EH (cell line): ENCODE results near the gene TMEM26.

Experiments used
- DNase-seq: peaks from one replicate; pipeline ENCODE4 v3.0.0-alpha.2; 2015; ENCODE audit warnings: low read depth

TMEM26 gene

DNA sequence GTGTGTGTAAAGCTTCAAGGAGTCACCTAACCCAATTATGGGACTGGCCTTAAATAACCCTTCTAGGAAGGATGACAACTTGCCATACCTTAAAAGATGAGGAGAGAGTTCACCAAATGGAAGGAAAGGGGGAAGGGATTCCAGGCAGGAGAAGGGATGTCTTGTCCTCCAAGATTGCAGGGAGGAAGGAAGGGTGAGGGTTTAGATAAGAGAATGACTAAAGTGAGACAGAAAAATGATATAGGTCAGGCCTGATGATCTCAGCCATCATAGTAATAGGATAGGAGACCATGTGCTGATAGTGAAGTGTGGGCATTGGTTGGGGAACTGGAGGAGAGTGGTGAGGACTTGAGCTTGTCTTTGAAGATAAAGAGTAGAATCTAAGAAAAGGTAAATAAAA is 7.7 kb upstream of the TMEM26 start:
- no peak for DNase-seq

DNA sequence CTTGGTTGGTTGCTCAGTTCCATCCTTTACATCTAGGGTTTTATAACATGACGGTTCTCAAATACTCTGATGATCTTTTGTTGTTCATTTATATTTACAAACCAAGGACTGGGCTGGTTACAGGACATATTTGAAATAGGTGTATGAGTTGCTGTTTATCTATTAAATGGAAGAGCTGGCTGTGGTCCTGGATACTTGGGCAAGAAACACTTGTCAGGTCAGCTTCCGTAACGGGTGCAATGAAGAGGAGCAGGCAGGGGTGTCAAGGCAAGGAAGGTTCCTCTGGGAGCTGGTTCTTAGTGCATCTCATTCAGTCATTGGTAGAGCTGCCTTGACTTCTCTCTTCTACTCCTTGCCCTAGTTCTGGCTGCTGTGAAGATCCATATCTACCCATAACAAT is 4.8 kb upstream of the TMEM26 start:
- no peak for DNase-seq

- DNase-seq = peak; percentile 62
Observed at GRCh38 chr10:61456095-61456789, 3.1 kb upstream of the TMEM26 start.

GRCh38 chr10:61455656-61456055 is 2.5 kb upstream of the TMEM26 start:
- no peak for DNase-seq

- DNase-seq = no peak
Observed at GRCh38 chr10:61454541-61454940, 1.4 kb upstream of the TMEM26 start.

DNA sequence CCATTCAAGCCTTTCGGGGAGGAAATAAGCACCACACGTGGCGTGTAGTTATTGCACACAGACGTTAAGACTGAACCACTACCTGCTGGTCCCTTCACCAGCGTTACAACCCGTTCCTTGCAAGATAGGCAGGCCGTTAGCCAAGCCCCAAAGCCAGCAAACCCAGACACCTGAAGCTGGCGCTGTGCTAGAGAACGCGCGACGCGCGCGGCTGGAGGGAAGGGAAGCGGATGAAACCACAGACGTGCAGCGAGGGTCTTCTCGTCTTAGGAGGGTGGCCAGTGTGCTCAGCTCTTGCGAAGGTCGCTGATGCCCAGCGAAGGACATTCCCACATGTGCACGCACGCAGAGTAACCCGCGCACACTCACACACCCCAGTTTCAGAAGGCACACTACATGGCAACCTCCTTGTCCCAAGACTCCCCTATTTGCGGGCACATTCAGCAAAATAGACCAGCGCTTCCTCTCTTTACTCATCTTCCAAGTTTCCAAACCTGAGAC is 980 bp downstream of the TMEM26 start:
- DNase-seq = no peak

- no peak for DNase-seq
Observed at GRCh38 chr10:61451357-61451756, 1.8 kb downstream of the TMEM26 start.

DNA sequence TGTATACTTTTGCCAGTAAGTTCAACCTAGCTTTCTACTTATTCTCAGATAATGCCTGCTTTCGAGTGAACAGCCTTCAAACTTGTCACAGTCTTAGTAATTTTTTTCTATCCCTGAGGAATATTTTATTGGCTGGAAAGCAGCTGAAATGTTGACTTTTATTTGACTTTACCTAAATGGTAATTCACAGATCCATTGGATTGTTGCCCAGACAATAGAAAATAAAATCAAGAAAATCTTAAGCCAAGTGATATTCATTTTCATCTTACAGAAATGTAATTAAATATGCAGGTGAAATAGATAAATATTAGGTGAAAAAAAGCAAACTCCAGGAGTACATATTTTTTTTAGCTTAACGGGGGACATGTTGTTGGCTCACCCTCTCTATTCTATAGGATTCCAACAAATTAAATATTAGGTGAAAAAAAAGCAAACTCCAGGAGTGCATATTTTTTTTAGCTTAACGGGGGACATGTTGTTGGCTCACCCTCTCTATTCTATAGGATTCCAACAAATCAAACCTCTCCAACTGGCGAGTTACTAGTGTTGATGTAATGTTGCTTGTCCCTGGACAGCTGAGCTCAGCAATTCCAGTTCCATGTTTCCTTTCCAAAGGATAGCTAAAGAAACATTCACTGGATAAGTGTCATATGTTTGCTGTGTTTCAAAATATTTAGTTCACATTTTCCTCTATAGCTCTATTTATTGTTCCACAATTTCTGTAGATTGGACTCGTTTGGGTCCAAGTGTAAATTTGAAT is 4.2 kb downstream of the TMEM26 start:
- DNase-seq = no peak

DNA sequence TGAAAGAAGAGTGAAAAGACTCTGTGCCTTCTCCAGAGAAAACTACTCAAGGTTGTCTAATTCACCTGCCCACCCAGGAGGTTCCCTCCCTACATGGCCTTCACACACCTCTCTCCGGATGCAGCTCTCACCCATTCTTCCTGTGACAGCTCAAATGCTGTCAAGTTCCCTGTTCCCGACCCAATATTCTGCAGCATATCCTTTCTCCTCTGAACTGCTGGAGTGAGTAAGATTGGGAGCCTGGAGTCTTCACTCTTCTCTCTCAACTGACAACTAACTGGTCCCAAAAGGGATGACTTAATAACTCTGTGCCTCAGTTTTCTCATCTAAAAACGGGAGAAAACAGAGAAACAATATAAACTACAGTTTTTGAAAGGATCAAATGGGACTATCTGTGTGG is 5.1 kb downstream of the TMEM26 start:
- DNase-seq = no peak

GRCh38 chr10:61439058-61439609 is 14.0 kb downstream of the TMEM26 start:
- DNase-seq = no peak

DNA sequence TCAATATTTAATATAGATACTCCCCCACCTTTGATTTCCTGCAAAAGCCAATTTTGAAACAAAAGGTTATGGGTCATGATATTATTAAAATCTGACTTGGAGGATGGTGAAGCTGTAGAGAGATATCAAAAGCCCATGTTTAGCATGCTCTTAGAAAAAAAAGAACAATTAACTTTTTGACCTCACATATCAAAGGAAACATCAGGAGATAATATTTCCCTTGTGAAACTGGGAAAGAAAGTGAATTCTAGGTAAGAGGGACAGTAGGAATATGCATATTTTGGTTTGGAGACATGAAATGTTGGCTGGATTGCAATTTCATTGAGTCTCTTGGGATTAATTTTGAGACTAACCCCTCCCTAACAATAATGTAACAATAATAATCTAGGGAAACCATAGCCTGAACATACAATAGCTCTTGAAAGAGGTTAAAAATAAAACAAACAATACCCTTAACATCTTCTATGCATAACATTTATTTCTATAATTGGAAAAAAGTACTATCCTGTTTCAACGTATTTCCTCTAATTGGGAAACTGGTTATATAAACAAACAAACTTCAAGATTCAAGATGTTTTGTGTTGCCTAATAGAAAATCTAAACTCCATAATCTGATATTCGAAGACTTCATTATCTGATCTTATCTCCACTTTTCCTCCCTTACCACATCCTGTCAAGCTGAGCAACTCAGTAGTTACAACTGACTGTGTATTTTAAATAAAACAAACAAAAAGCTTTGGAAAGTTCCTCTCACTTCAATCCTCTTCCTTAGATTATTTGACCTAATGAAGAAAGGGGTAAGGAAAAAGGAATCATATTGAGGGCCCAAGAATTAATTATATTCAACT is 14.8 kb downstream of the TMEM26 start:
- DNase-seq = peak; percentile 82

DNA sequence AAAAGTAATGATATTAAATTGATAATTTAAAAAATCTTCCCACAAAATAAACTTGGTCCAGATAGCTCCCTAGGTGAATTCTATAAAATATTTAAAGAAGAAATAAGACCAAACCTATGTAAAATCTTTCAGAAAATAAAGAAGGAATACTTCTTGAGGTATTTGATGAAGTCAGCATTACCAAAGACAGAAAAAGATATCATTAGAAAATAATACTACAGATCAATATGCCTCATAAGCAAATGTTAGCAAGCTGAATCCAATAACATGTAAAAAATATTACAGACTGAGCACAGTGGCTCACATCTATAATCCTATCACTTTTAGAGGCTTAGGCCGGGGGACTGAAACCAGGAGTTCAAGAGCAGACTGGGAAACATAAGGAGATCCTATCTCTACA is 30.0 kb downstream of the TMEM26 start:
- no peak for DNase-seq

DNA sequence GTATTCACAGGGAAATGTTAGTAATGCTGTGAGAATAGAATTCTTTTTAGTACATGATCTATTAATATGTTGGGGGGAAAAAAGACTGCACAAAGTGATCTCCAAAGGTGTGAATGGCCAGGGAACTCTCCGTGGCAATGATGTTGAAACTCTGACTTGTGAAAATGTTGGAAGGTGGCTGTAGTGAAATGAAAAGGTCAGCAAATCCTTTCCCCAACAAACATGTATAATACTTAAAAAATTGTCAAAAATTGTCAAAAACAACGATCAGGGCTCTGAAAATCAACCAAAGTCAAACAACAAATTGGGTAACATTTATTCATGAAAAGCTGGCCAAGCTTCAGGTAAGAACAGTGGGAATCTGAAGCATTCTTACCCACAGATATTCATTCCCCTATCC is 35.5 kb downstream of the TMEM26 start:
- no peak for DNase-seq

DNA sequence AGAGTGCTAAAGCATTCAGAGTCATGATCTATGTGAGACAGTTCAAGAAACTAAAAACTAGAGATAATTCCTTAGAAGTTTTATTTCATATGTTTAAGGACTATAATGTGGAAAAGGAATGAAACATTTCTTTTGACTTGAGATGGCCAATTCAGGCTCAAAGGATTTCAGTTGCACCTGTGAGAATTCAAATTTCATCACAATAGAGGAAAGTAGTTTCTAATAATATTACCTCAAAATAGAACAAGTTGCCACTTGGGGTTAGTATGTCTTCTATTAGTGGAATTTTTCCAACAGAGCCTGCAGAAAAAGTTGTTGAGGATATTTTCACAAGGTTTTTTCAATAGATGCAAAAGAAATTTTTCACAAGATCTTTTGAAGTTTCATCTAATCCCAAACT is 37.4 kb downstream of the TMEM26 start:
- DNase-seq = no peak

- DNase-seq = no peak
Observed at GRCh38 chr10:61411706-61412105, 41.5 kb downstream of the TMEM26 start.

DNA sequence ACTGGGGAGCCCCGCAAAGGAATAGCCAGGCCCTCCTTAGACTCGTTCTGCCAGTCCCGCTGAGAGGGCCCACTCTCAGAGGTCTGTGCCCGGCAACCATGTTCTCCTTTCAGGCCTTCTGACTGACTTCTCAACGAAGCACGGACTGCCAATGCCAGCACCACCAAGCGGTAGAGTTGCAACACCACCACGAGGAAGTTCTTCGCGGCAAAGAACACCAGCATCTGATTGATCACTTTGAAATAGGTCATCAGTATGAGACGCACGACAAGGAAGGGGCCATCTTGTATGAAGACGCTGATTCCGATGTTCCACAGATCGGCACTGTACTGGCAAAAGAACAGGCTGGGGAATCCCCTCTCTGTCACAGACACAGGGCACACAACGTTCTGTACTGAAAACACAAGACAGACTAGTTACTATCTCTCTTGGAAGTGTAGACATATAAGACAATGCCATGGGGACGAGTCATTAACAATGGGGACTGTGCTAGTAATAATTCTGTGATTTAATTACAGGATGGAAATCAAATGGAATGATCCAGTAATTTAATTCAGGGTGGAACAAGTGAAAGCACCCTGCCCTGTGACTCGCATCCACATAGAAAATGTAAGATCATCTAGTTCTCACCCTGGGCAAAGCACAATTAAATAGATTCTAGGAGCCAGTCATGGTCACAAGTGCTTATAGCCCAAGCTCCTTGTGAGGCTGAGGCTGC is 42.7 kb downstream of the TMEM26 start:
- DNase-seq = peak; percentile 18

- DNase-seq = no peak
Observed at GRCh38 chr10:61409157-61409556, 44.0 kb downstream of the TMEM26 start.

DNA sequence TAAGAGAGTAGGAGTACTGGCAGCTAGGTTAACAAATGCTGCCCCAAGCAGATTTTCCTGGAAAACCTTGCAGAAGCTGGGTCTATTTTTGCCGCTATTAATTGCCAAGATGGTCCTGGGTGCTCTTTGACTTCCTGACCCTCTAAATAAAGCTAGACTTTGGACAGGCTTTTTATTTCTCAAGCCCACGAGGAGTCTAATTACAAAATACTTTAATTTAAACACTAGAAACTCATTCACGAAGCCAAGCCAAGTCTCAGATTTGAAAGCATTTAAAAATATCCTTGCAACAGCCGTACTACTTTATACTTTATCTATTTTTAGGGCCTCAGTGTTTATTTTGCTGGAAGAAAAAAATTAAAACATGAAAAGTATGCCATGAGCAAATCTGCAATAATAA is 45.1 kb downstream of the TMEM26 start:
- peak; percentile 43 for DNase-seq

DNA sequence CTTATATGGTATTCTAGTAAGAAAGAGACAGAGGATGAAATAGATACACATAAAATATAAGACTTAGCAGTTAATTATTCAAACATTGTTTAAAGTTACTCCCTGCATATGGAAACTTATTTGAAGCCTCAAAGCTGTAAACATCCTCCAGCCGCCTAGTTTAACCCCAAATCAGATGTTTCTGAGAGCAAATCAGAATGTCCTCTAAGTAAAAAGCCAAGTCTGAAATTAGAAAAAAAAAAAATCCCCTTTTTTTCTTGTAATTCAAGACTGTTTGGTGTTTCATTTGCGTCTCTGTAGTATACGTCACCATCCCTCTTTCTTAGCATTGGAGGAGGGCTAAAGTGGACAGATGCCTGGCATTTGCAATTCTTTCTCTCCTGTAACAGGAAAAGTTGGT is 46.4 kb downstream of the TMEM26 start:
- no peak for DNase-seq

DNA sequence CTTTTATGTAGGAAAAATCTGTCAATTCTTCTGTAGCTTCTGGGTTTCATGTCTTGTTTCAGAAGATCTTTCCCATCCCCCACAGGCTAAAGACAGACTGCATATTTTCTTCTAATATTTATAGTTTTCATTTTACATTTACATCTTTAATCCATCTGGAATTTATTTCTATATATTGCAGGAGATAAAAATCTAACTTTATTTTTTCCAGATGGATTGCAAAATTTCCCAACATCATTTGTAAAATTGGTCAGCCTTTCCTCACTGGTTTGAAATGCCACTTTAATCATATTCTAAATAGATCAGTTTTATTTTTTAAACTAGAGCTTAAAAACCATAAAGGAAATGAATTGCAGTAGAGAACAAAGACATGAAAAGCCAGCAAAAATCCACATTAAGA is 46.9 kb downstream of the TMEM26 start:
- no peak for DNase-seq

GRCh38 chr10:61404751-61405150 is 48.4 kb downstream of the TMEM26 start:
- DNase-seq = peak; percentile 72

DNA sequence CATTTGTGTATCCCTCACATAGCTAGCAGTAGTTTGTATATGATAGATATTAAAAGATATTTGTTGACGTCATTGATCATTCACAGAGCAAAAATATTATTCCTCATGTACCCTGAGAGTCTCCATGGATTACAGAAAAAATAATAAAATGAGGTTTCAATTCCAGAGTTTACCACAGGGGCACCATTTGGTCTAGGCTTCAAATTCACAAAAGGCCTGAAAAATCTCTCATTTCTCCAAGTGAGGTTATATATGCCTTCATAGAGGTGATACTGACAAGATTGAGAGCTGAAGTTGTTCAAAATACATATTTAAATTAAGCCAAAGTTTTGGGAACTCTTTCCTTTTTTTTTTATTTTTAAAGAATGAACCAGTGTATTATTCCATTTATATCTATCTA is 52.7 kb downstream of the TMEM26 start:
- no peak for DNase-seq
